ENCODE measurements around the gene CACNA1A.

CACNA1A gene

GRCh38 chr19:13301627-13302334 is 204.5 kb downstream of the CACNA1A start:
- DNase-seq = no peak

- DNase-seq = no peak
Measured at GRCh38 chr19:13300421-13301030, 205.8 kb downstream of the CACNA1A start.

- DNase-seq = no peak
Measured at GRCh38 chr19:13299838-13300237, 206.4 kb downstream of the CACNA1A start.

DNA sequence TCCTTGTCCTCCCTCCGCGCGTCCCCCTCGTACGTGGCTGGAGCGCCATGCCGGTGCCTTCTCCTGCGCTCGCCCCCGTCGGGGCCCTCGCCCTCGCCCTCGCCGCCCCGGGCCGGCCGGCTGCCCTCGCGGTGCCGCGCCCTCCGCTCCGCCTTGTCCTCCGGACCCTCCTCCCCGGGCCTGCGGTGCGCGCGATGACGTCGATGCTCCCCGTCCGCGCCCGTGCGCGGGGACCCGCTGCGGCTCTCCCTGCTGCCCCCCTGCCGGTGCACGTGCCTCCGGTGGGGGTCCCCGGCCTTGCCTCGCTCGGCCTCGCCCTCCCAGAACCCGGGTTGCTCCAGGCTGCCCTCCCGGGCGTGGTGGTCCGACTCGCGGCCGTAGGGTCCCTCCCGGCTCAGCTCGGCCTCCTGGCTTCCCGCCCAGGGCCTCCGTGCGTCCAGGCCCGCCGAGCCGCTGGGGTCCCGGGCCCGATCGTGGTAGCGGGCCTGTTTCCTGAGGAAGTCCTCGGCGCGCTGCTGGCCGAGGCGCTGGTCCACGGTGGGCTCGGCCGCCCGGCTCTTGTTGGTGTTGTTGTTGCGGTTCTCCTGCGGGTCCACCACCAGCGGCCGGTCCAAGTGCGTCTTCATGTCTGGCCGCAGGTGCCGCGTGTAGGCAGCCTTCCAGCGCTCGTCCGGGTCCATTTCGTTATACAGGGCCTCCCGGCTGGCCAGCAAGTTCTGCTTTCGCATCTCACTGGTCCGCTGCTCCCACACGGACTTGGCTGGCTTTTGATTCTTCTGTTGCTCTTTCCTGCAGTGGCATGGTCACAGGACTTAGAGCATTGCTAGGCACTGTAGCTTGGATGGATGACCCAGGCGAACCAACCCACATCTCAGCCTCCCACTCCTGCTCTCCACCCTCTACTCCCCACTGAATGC is 207.5 kb downstream of the CACNA1A start:
- no peak for DNase-seq

DNA sequence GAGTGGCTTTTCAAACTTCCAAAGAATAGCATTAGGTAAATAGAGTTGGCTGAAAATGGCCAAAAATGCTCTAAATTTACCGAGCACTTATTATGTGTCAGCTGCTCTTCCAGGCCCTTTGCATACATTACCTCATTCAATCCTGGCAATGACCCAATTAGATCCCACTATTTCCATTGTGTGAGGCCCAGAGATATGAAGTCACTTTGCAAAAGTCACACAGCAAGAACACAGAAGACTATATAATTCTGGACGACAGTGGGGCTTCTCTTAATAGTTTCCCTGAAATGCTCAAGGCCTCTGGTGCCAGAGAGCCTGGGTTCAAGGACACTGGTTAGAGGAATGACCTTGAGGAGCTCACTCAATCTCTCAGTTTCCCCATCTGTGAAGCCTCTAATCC is 209.3 kb downstream of the CACNA1A start:
- peak; percentile 29 for DNase-seq

- DNase-seq = no peak
Measured at GRCh38 chr19:13294812-13295567, 211.3 kb downstream of the CACNA1A start.

GRCh38 chr19:13291913-13292312 is 214.4 kb downstream of the CACNA1A start:
- DNase-seq = no peak

DNA sequence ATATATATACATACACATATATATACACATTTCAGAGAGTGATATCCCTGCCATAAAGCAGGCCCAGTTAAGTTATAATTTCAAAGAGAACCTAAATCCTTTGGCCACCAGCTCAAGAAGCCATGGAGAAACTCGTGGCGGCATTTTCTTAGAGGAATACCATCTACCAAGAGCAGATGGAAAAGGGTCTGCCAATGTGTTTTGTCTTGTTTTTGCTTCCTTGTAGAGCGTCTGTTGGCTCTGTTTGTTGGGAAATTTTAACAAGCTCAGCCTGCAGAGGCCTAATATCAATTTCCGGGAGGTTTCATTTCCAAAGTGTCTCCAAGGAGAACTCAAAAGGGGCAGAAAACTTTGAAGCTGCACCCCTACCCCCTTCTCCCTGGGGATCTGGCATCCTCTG is 215.5 kb downstream of the CACNA1A start:
- DNase-seq = no peak

DNA sequence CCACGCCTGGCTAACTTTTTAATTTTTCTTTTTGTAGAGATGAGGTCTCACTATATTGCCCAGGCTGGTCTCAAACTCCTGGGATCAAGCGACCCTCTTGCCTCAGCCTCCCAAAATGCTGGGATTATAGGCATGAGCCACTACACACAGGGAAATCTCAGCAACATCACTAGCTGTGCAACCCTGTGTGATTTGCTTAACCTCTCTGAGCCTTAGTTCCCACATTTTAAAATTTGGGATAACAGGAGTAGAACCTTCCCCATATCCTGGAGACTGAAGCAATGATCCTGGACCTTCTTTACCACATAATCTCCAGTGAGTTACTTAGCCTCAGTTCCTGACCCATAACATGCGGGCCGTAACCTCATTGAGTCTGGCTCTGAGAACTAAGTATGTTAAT is 217.0 kb downstream of the CACNA1A start:
- no peak for DNase-seq

DNA sequence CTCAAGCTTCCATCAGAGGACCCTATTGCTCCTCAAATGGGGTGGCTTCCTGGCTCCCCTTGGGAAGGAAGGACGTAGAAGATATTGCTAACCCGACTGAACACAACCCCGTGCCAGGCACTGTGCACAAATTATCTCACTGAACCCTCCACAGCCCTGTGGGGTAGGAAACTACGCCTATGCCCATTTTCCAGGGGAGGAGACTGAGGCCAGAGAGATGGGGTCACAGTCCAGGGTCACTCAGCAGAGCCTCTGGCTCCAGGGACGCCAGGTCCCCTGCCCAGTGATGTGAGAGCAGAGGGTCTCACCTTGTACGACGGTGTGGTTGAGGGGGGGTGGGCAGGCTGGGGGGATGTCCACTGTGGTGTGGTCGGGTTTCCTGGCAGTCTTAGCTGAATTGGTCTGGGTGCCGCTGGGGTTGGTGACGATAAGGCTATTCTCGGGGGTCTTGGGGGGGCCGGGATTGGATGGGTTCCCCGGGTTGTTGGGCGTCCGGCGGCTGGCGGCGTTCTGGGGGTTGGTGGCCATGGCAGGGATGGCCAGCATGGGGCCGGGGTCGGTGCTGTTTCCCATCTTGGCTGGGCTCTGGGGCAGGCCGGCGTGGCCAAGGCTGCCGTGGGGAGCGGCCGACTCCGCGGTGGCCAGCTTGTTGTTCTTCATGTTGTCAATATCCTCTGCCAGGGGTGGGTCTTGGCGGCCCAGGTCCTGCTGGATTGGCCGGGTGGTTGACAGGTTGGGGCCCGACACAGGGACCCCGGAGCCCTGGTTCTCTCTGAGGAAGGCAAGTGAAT is 219.9 kb downstream of the CACNA1A start:
- DNase-seq = no peak

DNA sequence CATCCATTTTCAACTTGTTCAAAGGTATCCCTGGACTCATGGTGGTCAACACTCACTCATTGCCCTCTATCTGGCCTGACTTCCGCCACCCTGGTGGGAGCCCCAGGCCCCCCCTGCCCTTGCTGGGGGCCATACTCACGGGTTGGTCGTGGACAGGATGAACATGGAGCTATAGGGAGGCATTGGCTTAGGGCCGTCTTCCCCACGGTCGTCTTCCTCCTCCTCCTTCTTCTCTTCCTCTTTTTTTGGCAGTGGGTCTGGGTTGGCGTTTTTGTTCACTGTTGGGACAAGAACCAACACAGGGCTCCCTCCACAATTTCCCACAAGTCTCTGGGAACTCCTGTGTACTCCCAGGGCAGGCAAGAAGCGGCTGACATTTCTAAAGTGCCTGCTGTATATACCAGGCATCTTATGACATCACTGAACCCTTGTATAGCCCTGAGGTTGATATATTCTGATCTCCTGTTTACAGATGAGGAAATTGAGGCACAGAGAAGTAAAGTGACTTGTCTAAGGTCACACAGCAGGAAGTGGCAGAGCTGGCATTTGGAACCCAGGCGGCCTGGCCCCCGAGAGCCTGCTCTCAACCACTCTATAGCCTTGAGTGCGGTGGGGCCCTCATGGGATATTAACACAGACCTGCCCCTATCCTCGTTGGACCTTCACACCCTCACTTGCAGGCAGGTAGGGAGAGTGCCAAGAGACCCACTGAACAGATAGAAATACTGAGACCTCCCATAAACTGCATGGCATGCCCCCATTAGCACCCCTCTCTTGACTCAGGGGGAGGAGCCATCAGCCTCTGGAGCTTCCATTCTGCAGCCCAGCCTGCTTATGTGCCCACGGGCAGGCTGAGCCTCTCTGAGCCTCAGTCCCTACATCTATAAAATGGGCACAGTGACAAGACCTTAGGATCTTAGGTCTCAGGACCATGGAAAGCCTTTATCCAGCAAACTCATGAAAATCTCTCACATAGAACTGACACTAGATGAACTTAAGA is 221.1 kb downstream of the CACNA1A start:
- DNase-seq = no peak

GRCh38 chr19:13283871-13284270 is 222.4 kb downstream of the CACNA1A start:
- DNase-seq = no peak

DNA sequence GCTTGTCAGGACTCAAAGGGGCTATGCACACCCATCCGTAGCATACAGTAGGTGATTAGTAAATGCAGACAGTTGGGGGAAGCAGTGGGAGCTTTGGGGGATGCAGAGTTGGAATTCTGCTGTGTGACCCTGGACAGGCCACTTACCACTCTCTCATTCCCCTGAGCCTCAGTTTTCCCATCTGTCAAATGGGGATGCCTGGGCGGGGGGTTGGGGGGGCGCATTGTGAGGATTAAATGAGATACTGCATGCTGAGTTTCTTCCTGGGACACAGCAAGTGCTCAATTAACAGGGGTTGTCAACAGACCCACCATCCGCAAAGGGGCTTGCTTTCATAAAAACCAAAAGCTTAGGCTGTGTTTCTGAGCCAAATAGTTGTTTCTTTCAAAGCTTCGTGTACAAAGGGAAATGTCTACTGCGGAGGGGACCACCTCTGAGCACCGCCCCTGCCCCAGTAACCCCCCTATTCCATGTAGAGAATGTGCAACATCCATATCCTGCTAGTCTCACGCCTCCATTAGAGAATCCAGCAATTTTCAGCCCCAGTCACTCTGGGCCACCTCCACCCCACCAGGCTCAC is 223.7 kb downstream of the CACNA1A start:
- no peak for DNase-seq

DNA sequence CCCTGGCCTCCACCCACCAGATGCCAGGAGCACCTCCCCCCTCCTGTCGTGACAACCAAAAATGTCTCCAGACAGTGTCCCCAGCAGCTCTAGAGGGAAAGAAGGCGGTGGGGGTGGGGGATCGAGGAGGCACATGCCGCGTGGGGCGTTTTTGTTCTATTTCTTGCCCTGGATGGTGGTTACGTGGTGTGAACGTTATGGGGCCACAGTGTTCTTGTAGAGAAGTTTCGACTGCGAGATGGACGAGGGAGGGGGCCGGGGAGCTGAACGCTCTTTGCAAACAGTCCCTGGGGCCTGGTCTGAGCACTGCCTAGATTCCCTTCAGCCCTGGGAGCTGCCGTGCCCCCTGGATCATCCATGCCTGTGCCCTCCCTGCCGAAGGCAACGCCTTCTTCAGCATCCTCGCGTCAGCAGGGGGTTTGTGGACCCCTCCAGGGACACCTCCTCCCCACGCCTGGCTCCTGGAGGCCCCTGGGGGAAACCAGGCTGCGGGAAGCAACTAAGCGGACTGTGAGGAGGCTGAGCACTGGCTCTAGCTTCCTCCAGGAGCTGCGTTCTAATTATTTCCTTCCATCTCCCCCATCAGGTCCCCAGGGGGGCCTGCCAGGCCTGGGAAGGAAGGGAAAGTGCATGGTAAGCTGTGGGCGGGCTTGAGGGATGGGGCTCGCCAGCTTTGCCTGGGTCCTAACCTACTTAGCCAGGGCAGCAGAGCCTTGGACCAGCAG is 224.6 kb downstream of the CACNA1A start:
- DNase-seq = no peak

GRCh38 chr19:13277104-13277809 is 229.0 kb downstream of the CACNA1A start:
- peak; percentile 37 for DNase-seq

- DNase-seq = no peak
Measured at GRCh38 chr19:13275016-13275722, 231.1 kb downstream of the CACNA1A start.

DNA sequence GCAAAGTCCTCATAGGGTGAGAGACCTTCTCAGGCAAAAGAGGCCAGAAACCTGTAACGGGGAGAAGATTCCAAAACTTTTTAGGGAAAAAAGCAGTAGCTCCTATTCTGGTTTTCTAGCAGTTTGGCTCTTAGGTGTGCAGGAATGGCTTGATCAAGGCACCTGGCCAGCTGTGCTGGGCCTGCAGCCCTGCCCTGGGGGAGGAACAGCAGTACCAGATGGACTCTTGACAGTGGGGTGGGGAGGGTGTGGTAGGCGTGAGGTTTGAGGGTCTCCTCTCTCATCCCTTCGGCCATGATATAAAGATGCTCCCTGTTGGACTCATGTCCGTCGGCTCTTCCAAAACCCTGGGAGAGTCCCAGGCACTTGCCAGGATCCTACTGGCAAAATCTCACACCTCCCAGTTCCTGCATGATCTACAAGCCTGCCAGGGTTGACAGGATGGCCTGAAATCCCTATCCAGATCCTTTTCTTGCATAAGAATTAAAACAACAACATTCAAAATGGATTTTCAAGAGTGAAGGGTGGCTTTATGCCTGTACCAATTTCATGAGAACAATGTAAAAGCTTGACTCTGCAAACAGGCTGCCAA is 235.7 kb downstream of the CACNA1A start:
- DNase-seq = no peak

DNA sequence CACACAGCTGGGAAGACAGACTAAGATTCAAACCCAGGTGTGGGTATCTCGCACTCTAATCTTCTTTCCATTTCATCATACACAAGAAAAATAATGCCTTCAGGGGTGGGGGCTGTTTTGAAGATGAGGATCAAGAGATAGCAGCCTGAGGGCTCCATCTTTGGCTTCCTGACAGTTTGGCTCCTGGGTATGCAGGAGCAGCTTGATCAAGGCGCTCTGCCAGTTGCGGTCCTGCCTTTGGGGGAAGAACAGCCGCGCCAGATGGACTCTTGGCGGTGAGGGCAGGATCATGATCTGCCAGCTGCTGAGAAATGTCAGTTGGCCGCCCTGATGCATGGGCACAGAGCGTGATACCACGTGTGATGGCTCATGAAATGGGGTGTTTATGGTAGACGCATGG is 236.9 kb downstream of the CACNA1A start:
- no peak for DNase-seq
